Measurements from ENCODE around the gene ACTR3. TPM values are rescaled to one million over a fixed set of nuclear protein-coding genes. Genes with fewer than 3 reads are reported as not detected.

Gene ACTR3
- total and polyA plus RNA-seq, 2 of the 4 experiments (the other 2 are of a cell fraction) = 246 to 307 TPM

DNA sequence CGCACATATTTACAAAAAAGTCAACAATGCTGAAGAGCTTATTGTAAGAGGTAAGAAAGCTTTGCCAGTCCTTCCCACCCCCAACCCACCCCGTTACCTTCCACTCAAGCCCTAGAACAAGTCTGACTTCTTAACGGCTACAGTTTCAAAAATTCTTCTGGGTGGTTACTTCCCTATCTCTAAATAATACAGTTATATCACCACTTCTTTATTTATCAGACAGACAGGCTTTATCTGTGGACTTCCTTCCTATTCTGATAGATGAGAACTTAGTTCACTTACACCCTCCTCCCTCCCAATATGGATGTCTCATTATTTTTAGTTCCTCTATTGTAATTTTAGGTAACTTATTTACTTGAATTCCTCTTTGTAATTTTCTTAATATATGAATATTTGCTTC is 26.7 kb upstream of the ACTR3 start:
- Histone ChIP-seq H3K4me2 (ENCODE audit: low read depth, low read length) (no peak overlapping the region), H3K56ac (ENCODE audit: extremely low read depth, insufficient read depth, low read length) (no peak overlapping the region), H3K36me3 (ENCODE audit: control insufficient read depth, insufficient read depth, low read length) (no peaks in the 10 kb centered on the region), H4K8ac (ENCODE audit: low read depth in 2 of 2, low read length in 2 of 2) (no peak overlapping the region), H2BK20ac (ENCODE audit: low read depth, low read length) (no peak overlapping the region), H4K20me1 (ENCODE audit: insufficient read depth, low read length) (no peaks in the 10 kb centered on the region), H4K91ac (ENCODE audit: insufficient read depth, low read depth, low read length) (no peak overlapping the region), H3K9ac (ENCODE audit: low read depth, low read length) (no peak overlapping the region), H3K9me1 (ENCODE audit: insufficient read depth, low read length) (no peaks in the 10 kb centered on the region), H4K5ac (ENCODE audit: low read depth, low read length) (no peak overlapping the region), H2BK120ac (ENCODE audit: low read depth, low read length) (no peak overlapping the region), H3K27me3 (ENCODE audit: control insufficient read depth, insufficient read depth, low read length) (no peaks in the 10 kb centered on the region), H3K4ac (ENCODE audit: low read depth, low read length) (no peak overlapping the region), H3K27ac (ENCODE audit: insufficient read depth, low read length) (no peak overlapping the region), H3K4me3 (ENCODE audit: insufficient read depth, low read depth, low read length) (no peak overlapping the region), H3K23ac (ENCODE audit: low read depth, low read length) (no peak overlapping the region), H3K18ac (ENCODE audit: low read depth, low read length) (no peak overlapping the region), H3K4me1 (ENCODE audit: control insufficient read depth, insufficient read depth, low read length) (peaks cover 4% of the 10 kb centered on the region; the same call in 1 of the 2 replicates), H2BK15ac (ENCODE audit: low read depth, low read length) (no peak overlapping the region), H2AFZ (replicated peaks; ENCODE audit: low read length, poor library complexity) (no peak overlapping the region), H2BK5ac (ENCODE audit: low read depth, low read length, poor library complexity, severe bottlenecking) (no peak overlapping the region), H2AK9ac (replicated peaks; ENCODE audit: low read depth, low read length, poor library complexity) (no peak overlapping the region), H3K9me3 (ENCODE audit: control insufficient read depth, insufficient read depth, low read length) (no peaks in the 10 kb centered on the region), H2AK5ac (ENCODE audit: low read depth, low read length) (no peak overlapping the region), H3K14ac (replicated peaks; ENCODE audit: low read depth, low read length) (no peak overlapping the region), H3K79me1 (ENCODE audit: low read depth in 1 of 2, low read length in 2 of 2) (no peaks in the 10 kb centered on the region)
- ATAC-seq (ENCODE audit: low read depth) (no peak), DNase-seq (no peak)
- no peak for TF ChIP-seq CEBPB (IDR thresholded peaks at IDR 0.05; ENCODE audit: low read depth, low read length)
- TF ChIP-seq BHLHE40 (IDR thresholded peaks at IDR 0.05; ENCODE audit: low read depth, low read length) = no peak
- TF ChIP-seq, protein P1, sequence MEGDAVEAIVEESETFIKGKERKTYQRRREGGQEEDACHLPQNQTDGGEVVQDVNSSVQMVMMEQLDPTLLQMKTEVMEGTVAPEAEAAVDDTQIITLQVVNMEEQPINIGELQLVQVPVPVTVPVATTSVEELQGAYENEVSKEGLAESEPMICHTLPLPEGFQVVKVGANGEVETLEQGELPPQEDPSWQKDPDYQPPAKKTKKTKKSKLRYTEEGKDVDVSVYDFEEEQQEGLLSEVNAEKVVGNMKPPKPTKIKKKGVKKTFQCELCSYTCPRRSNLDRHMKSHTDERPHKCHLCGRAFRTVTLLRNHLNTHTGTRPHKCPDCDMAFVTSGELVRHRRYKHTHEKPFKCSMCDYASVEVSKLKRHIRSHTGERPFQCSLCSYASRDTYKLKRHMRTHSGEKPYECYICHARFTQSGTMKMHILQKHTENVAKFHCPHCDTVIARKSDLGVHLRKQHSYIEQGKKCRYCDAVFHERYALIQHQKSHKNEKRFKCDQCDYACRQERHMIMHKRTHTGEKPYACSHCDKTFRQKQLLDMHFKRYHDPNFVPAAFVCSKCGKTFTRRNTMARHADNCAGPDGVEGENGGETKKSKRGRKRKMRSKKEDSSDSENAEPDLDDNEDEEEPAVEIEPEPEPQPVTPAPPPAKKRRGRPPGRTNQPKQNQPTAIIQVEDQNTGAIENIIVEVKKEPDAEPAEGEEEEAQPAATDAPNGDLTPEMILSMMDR (conservative IDR thresholded peaks at IDR 0.05; ENCODE audit: low read depth, low read length) = no peak
- TF ChIP-seq RCOR1 (IDR thresholded peaks at IDR 0.05; ENCODE audit: insufficient replicate concordance, low read length) = no peak
- TF ChIP-seq MXI1 (IDR thresholded peaks at IDR 0.05; ENCODE audit: borderline replicate concordance, low read depth, low read length) = no peak
- no peak for TF ChIP-seq POLR2A (IDR thresholded peaks at IDR 0.05; ENCODE audit: low read depth, low read length)
- TF ChIP-seq MAZ (IDR thresholded peaks at IDR 0.05; ENCODE audit: borderline replicate concordance, low read depth, low read length) = no peak
- TF ChIP-seq, protein P2, sequence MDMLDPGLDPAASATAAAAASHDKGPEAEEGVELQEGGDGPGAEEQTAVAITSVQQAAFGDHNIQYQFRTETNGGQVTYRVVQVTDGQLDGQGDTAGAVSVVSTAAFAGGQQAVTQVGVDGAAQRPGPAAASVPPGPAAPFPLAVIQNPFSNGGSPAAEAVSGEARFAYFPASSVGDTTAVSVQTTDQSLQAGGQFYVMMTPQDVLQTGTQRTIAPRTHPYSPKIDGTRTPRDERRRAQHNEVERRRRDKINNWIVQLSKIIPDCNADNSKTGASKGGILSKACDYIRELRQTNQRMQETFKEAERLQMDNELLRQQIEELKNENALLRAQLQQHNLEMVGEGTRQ (IDR thresholded peaks at IDR 0.05; ENCODE audit: low read depth, low read length) = no peak
- TF ChIP-seq, protein P3, sequence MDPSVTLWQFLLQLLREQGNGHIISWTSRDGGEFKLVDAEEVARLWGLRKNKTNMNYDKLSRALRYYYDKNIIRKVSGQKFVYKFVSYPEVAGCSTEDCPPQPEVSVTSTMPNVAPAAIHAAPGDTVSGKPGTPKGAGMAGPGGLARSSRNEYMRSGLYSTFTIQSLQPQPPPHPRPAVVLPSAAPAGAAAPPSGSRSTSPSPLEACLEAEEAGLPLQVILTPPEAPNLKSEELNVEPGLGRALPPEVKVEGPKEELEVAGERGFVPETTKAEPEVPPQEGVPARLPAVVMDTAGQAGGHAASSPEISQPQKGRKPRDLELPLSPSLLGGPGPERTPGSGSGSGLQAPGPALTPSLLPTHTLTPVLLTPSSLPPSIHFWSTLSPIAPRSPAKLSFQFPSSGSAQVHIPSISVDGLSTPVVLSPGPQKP (IDR thresholded peaks at IDR 0.05; ENCODE audit: borderline replicate concordance, low read depth, low read length) = no peak
- no peak for TF ChIP-seq SMC3 (IDR thresholded peaks at IDR 0.05; ENCODE audit: low read depth, low read length)
- CTCF ChIA-PET = no interaction called here
- dilution Hi-C loops (cut with HindIII; ENCODE audit: low sequenced_read_pairs, unreplicated experiment) (no loop called here), in situ Hi-C loops (cut with MboI; ENCODE audit: low sequenced_read_pairs) (no loop called here), intact Hi-C loops (cut with micrococcal nuclease) (no loop called here)
- WGBS, 2 experiments (ENCODE audit: extremely low coverage in 2 of 2, insufficient read length in 1 of 2) = no CpG with 5 or more reads among the region's 3 CpGs
- POLR2A ChIA-PET (ENCODE audit: unreplicated experiment) = no interaction called here
- no TSS peak for BruUV-seq (replicated peaks)
